Endothelial cell of umbilical vein (primary cell): Measurements from ENCODE around the gene LRRIQ1. TPM values are rescaled to one million over a fixed set of nuclear protein-coding genes. Genes with fewer than 3 reads are reported as not detected.

Experiments
- BruUV-seq: library from RNA; stranded (reverse); fragments of 400-500 nt; replicated peaks from 2 replicates; lab custom pipeline; 2021; lab: Mats Ljungman, UMichigan
- CTCF ChIA-PET: fragments of 300-600, 350-600 bp; sonication (Branson Sonifier 250); formaldehyde crosslinking; loops from one replicate; lab custom pipeline; 2021; ENCODE audit warnings: antibody characterized with exemption, inconsistent platforms; lab: Charles Lee
- POLR2A ChIA-PET: fragments of 300-600, 350-600 bp; sonication (Branson Sonifier 250); formaldehyde crosslinking; loops from one replicate; lab custom pipeline; 2021; ENCODE audit warnings: antibody characterized with exemption, inconsistent platforms; lab: Charles Lee
- DNase-seq: peaks from one replicate; pipeline ENCODE4 v3.0.0-alpha.2; 2011; ENCODE audit warnings: low read depth, low spot score
- FAIRE-seq: peaks from 2 replicates; lab custom pipeline; 2011; peaks lifted over from hg19 to GRCh38; lab: Jason Lieb, UNC
- H2AFZ ChIP-seq: 2 replicates; pipeline ENCODE4 v1.6.0; 2012; ENCODE audit warnings: low read depth, low read length, control low read depth, inconsistent platforms
- H3K27ac ChIP-seq: 2 replicates; pipeline ENCODE4 v1.5.1; 2011; ENCODE audit warnings: low read depth, mild to moderate bottlenecking, control low read depth, low read length, moderate library complexity; ENCODE audit not compliant: insufficient read depth
- H3K27me3 ChIP-seq, 2 experiments: 2 replicates each; pipeline versions ENCODE4 v1.6.0 to v1.6.1; 2011; ENCODE audit warnings: low read length in 2 of 2, mixed read lengths in 1 of 2; ENCODE audit not compliant: control insufficient read depth in 2 of 2, insufficient read depth in 2 of 2
- H3K36me3 ChIP-seq, 2 experiments: 2 replicates in 1 of 2; 3 replicates in 1 of 2; pipeline ENCODE4 v1.5.1; 2011; ENCODE audit warnings: low read length in 2 of 2, mild to moderate bottlenecking in 1 of 2, moderate library complexity in 1 of 2; ENCODE audit not compliant: control insufficient read depth in 2 of 2, insufficient read depth in 2 of 2; ENCODE audit errors: extremely low read depth in 1 of 2
- H3K4me1 ChIP-seq: 3 replicates; pipeline ENCODE4 v1.5.1; 2011; ENCODE audit warnings: mild to moderate bottlenecking, low read length; ENCODE audit not compliant: control insufficient read depth, insufficient read depth; ENCODE audit errors: extremely low read depth
- H3K4me2 ChIP-seq: 2 replicates; pipeline ENCODE4 v1.6.1; 2011; ENCODE audit warnings: low read length, control low read depth, mixed read lengths; ENCODE audit not compliant: insufficient read depth
- H3K4me3 ChIP-seq, 3 experiments: fragments of 200-600 bp in 1 of 3; sonication (generic), shearing (Covaris generic) in 1 of 3; replicated peaks in 1 of 3; 2 replicates each; pipeline ENCODE4 v1.5.1; 2011 to 2016; ENCODE audit warnings: control low read depth in 3 of 3, low read length in 3 of 3, mild to moderate bottlenecking in 2 of 3, inconsistent platforms in 1 of 3, low read depth in 1 of 3, moderate library complexity in 1 of 3; ENCODE audit not compliant: insufficient read depth in 1 of 3
- H3K79me2 ChIP-seq: 2 replicates; pipeline ENCODE4 v1.6.0; 2012; ENCODE audit warnings: low read length, inconsistent platforms; ENCODE audit not compliant: control insufficient read depth, insufficient read depth
- H3K9ac ChIP-seq: replicated peaks from 2 replicates; pipeline ENCODE3; 2011; ENCODE audit warnings: low read length, control low read depth; ENCODE audit not compliant: insufficient read depth; ENCODE audit errors: extremely low read depth
- H3K9me1 ChIP-seq: replicated peaks from 3 replicates; pipeline ENCODE4 v1.6.0; 2011; ENCODE audit warnings: mild to moderate bottlenecking, low read length; ENCODE audit not compliant: control insufficient read depth, insufficient read depth; ENCODE audit errors: extremely low read depth
- H3K9me3 ChIP-seq: replicated peaks from 2 replicates; pipeline ENCODE4 v1.5.1; 2012; ENCODE audit warnings: low read length, inconsistent platforms; ENCODE audit not compliant: control insufficient read depth, insufficient read depth
- H4K20me1 ChIP-seq: replicated peaks from 2 replicates; pipeline ENCODE3; 2011; ENCODE audit warnings: mild to moderate bottlenecking, low read length; ENCODE audit not compliant: control insufficient read depth, insufficient read depth; ENCODE audit errors: extremely low read depth
- CTCF ChIP-seq, 2 donors: IDR thresholded peaks; 1 replicate in 1 of 2; 2 replicates in 1 of 2; pipeline ENCODE4 v1.5.1; 2011; ENCODE audit warnings: low read length in 2 of 2, mild to moderate bottlenecking in 2 of 2, moderate library complexity in 2 of 2, control low read depth in 1 of 2, inconsistent platforms in 1 of 2, low read depth in 1 of 2; ENCODE audit not compliant: insufficient read depth in 1 of 2; ENCODE audit errors: extremely low read depth in 1 of 2
- FOS ChIP-seq: IDR thresholded peaks from 2 replicates; pipeline ENCODE4 v1.6.1; 2011; ENCODE audit warnings: mild to moderate bottlenecking, low read length, moderate library complexity, borderline replicate concordance; ENCODE audit not compliant: insufficient read depth
- GATA2 ChIP-seq: IDR thresholded peaks from 2 replicates; pipeline ENCODE4 v1.7.0; 2011; ENCODE audit warnings: low read depth, mild to moderate bottlenecking, moderate library complexity, mixed read lengths, low read length; ENCODE audit not compliant: insufficient read length, insufficient read depth
- JUN ChIP-seq: IDR thresholded peaks from 2 replicates; pipeline ENCODE4 v1.6.1; 2011; ENCODE audit warnings: borderline replicate concordance, low read depth; ENCODE audit not compliant: insufficient read length, insufficient read depth
- MYC ChIP-seq: IDR thresholded peaks from one replicate; pipeline ENCODE4 v1.6.1; 2011; ENCODE audit warnings: mild to moderate bottlenecking, low read depth, low read length
- POLR2A ChIP-seq: IDR thresholded peaks from 2 replicates; pipeline ENCODE4 v1.6.1; 2012; ENCODE audit warnings: low read depth, mild to moderate bottlenecking, control low read depth, low read length
- POLR2AphosphoS5 ChIP-seq: IDR thresholded peaks from 2 replicates; pipeline ENCODE4 v1.6.1; 2012; ENCODE audit warnings: low read depth, mild to moderate bottlenecking, control low read depth, low read length, moderate library complexity; ENCODE audit not compliant: insufficient read depth
- dilution Hi-C: fragments of 300-500 bp; cut with MboI; formaldehyde crosslinking; loops from one replicate; pipeline ENCODE4 v1.15.0; 2019; ENCODE audit warnings: low sequenced_read_pairs; ENCODE audit not compliant: extremely low pct_ligation_motif_present
- intact Hi-C: fragments of 100-400 bp; cut with micrococcal nuclease; formaldehyde crosslinking; loops from one replicate; pipeline ENCODE4 v1.10.0; 2022
- polyA plus RNA-seq, 4 experiments: library from polyadenylated mRNA; depleted of rRNA in 3 of 4; stranded (reverse) in 3 of 4; unstranded in 1 of 4; fragments of >200 nt; gene quantifications; 2 replicates each; pipeline versions ENCODE4 v1.2.1 to v1.2.3, GENCODE V29; 2011 to 2012; ENCODE audit warnings: missing spikeins in 1 of 4
- total RNA-seq: library from RNA; stranded (reverse); gene quantifications from 2 replicates; pipeline ENCODE4 v1.2.3, GENCODE V29; 2021

Gene LRRIQ1
- total and polyA plus RNA-seq, 2 donors (not counting 3 experiments of a cell fraction or from before 2014, with no cell fraction given), result 0.08 to 0.20 TPM

DNA sequence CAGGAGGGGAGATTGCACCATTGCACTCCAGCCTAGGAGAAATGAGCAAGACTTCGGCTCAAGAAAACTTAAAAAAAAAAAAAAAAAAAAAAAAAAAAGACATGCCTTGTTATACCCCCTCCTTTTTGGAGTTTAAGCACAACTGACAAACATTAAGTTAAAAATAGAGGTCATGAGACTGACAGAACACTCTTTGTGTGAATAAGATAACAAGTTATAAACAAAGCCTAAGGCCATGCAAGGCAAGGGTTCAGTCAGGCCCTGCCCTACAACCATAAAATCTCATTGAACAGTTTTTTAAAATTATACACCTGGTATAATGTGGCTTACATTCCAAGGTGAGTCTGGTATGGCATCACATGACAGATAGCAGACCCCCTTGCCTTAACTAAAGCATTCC lies 39.4 kb upstream of the LRRIQ1 start:
- H3K27ac ChIP-seq, result no peak overlapping the region
- H3K9me3 ChIP-seq, result no peaks in the 10 kb centered on the region
- no peak overlapping the region for H3K9ac ChIP-seq
- TF ChIP-seq FOS (no peak), MYC (no peak), GATA2 (no peak), JUN (no peak)
- no peaks in the 10 kb centered on the region for H3K27me3 ChIP-seq
- H3K36me3 ChIP-seq, result no peaks in the 10 kb centered on the region
- dilution Hi-C loops (no loop called here), intact Hi-C loops (no loop called here)
- FAIRE-seq, result no peak
- no peak overlapping the region for H2AFZ ChIP-seq
- H3K79me2 ChIP-seq, result no peaks in the 10 kb centered on the region
- no peak for DNase-seq
- no TSS peak for BruUV-seq
- no peaks in the 10 kb centered on the region for H4K20me1 ChIP-seq
- H3K4me3 ChIP-seq, result no peak overlapping the region
- ChIA-PET POLR2A (no interaction called here), CTCF (interaction anchor here (1.1 to 2.5 kb wide), 3 partner anchors 11 to 33 kb away, joined by 5 to 19 read pairs (median 5); no protein-coding TSS in a partner anchor)
- no peak overlapping the region for H3K4me2 ChIP-seq
- peaks cover 6% of the 10 kb centered on the region for H3K4me1 ChIP-seq
- no peaks in the 10 kb centered on the region for H3K9me1 ChIP-seq

GRCh38 chr12:84998341-84998740 lies 37.8 kb upstream of the LRRIQ1 start:
- no peak for TF ChIP-seq JUN
- TF ChIP-seq FOS, result no peak
- TF ChIP-seq POLR2A, result no peak
- no peak for TF ChIP-seq GATA2
- TF ChIP-seq POLR2AphosphoS5, result no peak
- TF ChIP-seq CTCF (IDR thresholded peaks at IDR 0.05; ENCODE audit: extremely low read depth in 1 of 2, insufficient read depth in 1 of 2, low read depth in 1 of 2, low read length in 2 of 2), result no peak
- dilution Hi-C loops (no loop called here), intact Hi-C loops (no loop called here)
- Histone ChIP-seq H3K27ac (no peak overlapping the region), H3K27me3 (no peaks in the 10 kb centered on the region), H3K4me1 (peaks cover 6% of the 10 kb centered on the region), H3K4me3 (no peak overlapping the region), H3K36me3 (no peaks in the 10 kb centered on the region), H3K79me2 (no peaks in the 10 kb centered on the region), H3K9ac (no peak overlapping the region), H2AFZ (no peak overlapping the region), H4K20me1 (no peaks in the 10 kb centered on the region), H3K9me3 (no peaks in the 10 kb centered on the region), H3K9me1 (no peaks in the 10 kb centered on the region), H3K4me2 (no peak overlapping the region)
- no TSS peak for BruUV-seq
- DNase-seq, result no peak
- ChIA-PET POLR2A (no interaction called here), CTCF (interaction anchor here (0.6 to 2.2 kb wide), 3 partner anchors 9 to 31 kb away, joined by 3 to 10 read pairs (median 5); no protein-coding TSS in a partner anchor)
- no peak for FAIRE-seq
